K562 (cell line): ENCODE measurements around the gene DNAI7. TPM values are rescaled to one million over a fixed set of nuclear protein-coding genes. Genes with fewer than 3 reads are reported as not detected.

Experiments
- ATAC-seq: fragments of 200-7000 bp; cut with Tn5 transposase; 3 replicates; pipeline ENCODE4 v1.9.1; 2020; ENCODE audit warnings: moderate library complexity
- BruUV-seq: library from RNA; stranded (reverse); fragments of 400-500 nt; replicated peaks from 2 replicates; lab custom pipeline; 2021; lab: Mats Ljungman, UMichigan
- CTCF ChIA-PET: fragments of 300-600 bp; formaldehyde crosslinking; extraction: SDS; loops from one replicate; lab custom pipeline; 2021; ENCODE audit warnings: low intra/inter-chr PET ratio; lab: Yijun Ruan, JAX
- POLR2A ChIA-PET: fragments of 300-600, 350-650 bp; sonication (Branson Sonifier 250); formaldehyde crosslinking; extraction: SDS; loops from one replicate; lab custom pipeline; 2021; ENCODE audit warnings: antibody characterized with exemption, inconsistent platforms; lab: Yijun Ruan, JAX
- DNase-seq, 4 experiments: peaks; one replicate each; pipeline versions ENCODE4 v3.0.0 to v3.0.0-alpha.2; 2011 to 2018; ENCODE audit warnings: low spot score in 3 of 4, mixed read lengths in 3 of 4; ENCODE audit errors: extremely low read depth in 1 of 4
- FAIRE-seq: peaks from 2 replicates; lab custom pipeline; 2011; peaks lifted over from hg19 to GRCh38; lab: Jason Lieb, UNC
- H2AFZ ChIP-seq: 2 replicates; pipeline ENCODE4 v1.6.0; 2011; ENCODE audit warnings: low read depth, low read length, control low read depth, inconsistent platforms
- H3K27ac ChIP-seq: fragments of 200-600 bp; 3 replicates; pipeline ENCODE4 v1.8.0; 2011; ENCODE audit warnings: low read depth, mild to moderate bottlenecking, control low read depth, inconsistent platforms, low read length, moderate library complexity, mixed read lengths; ENCODE audit errors: extremely low read depth
- H3K27me3 ChIP-seq, 2 experiments: fragments of 300-600 bp in 1 of 2; 2 replicates in 1 of 2; 3 replicates in 1 of 2; pipeline versions ENCODE4 v1.6.0 to v1.8.0; 2011; ENCODE audit warnings: inconsistent platforms in 2 of 2, low read length in 2 of 2, mild to moderate bottlenecking in 1 of 2, mixed read lengths in 1 of 2, moderate library complexity in 1 of 2; ENCODE audit not compliant: control insufficient read depth in 2 of 2, insufficient read depth in 2 of 2
- H3K36me3 ChIP-seq: fragments of 300-600 bp; 3 replicates; pipeline ENCODE4 v1.8.0; 2011; ENCODE audit warnings: mild to moderate bottlenecking, low read length, inconsistent platforms; ENCODE audit not compliant: control insufficient read depth, insufficient read depth
- H3K4me1 ChIP-seq, 2 experiments: fragments of 200-600 bp in 1 of 2; replicated peaks in 1 of 2; 2 replicates in 1 of 2; 3 replicates in 1 of 2; pipeline versions ENCODE4 v1.5.1 to v1.8.0; 2011; ENCODE audit warnings: inconsistent platforms in 2 of 2, low read length in 2 of 2, mild to moderate bottlenecking in 1 of 2, mixed read lengths in 1 of 2, moderate library complexity in 1 of 2; ENCODE audit not compliant: control insufficient read depth in 2 of 2, insufficient read depth in 2 of 2
- H3K4me2 ChIP-seq: 2 replicates; pipeline ENCODE4 v1.6.1; 2011; ENCODE audit warnings: low read length, control low read depth, inconsistent platforms, mixed read lengths; ENCODE audit not compliant: insufficient read depth
- H3K4me3 ChIP-seq: fragments of 200-600 bp; sonication (generic), shearing (Covaris generic); 2 replicates; pipeline ENCODE4 v1.5.1; 2016; ENCODE audit warnings: control low read depth, inconsistent platforms
- H3K79me2 ChIP-seq: fragments of 200-600 bp; 3 replicates; pipeline ENCODE4 v1.8.0; 2011; ENCODE audit warnings: low read length, inconsistent platforms; ENCODE audit not compliant: control insufficient read depth, insufficient read depth
- H3K9ac ChIP-seq, 2 experiments: 2 replicates each; pipeline versions ENCODE4 v1.6.0 to v1.6.1; 2011; ENCODE audit warnings: low read depth in 2 of 2, low read length in 2 of 2, control low read depth in 1 of 2, inconsistent platforms in 1 of 2, mild to moderate bottlenecking in 1 of 2, mixed read lengths in 1 of 2; ENCODE audit not compliant: insufficient read depth in 1 of 2
- H3K9me1 ChIP-seq: one replicate; pipeline ENCODE4 v1.6.0; 2011; ENCODE audit warnings: inconsistent platforms, mild to moderate bottlenecking, low read length, moderate library complexity; ENCODE audit not compliant: control insufficient read depth, insufficient read depth
- H3K9me3 ChIP-seq: replicated peaks from 2 replicates; pipeline ENCODE4 v1.5.1; 2011; ENCODE audit warnings: low read depth, low read length, inconsistent platforms; ENCODE audit not compliant: control insufficient read depth, insufficient read depth
- H4K20me1 ChIP-seq: replicated peaks from 2 replicates; pipeline ENCODE4 v1.6.1; 2011; ENCODE audit warnings: low read length, inconsistent platforms, mixed read lengths; ENCODE audit not compliant: control insufficient read depth, insufficient read depth
- CTCFL ChIP-seq: IDR thresholded peaks from 2 replicates; pipeline ENCODE4 v1.6.1; 2011; ENCODE audit warnings: borderline replicate concordance, low read depth, mild to moderate bottlenecking, moderate library complexity, low read length; ENCODE audit not compliant: insufficient read depth, poor library complexity, severe bottlenecking
- ESRRA ChIP-seq: fragments of 450-650 bp; IDR thresholded peaks from 2 replicates; pipeline ENCODE4 v1.6.1; 2014; ENCODE audit warnings: low read depth, mild to moderate bottlenecking, moderate library complexity, borderline replicate concordance
- MAFF ChIP-seq: IDR thresholded peaks from 2 replicates; pipeline ENCODE4 v1.6.1; 2012; ENCODE audit warnings: low read length, improper control_type of control experiment
- NFE2 ChIP-seq: IDR thresholded peaks from 2 replicates; pipeline ENCODE4 v1.6.1; 2014; ENCODE audit warnings: antibody characterized with exemption, low read depth
- OTX1 ChIP-seq: fragments of 450-650 bp; formaldehyde crosslinking; IDR thresholded peaks from 2 replicates; pipeline ENCODE4 v1.4.0; 2022; ENCODE audit warnings: mild to moderate bottlenecking
- POU5F1 ChIP-seq: fragments of 150-350 bp; IDR thresholded peaks from 2 replicates; pipeline ENCODE4 v1.6.1; 2014; ENCODE audit warnings: borderline replicate concordance, low read length, low read depth, mild to moderate bottlenecking; ENCODE audit not compliant: partially characterized antibody
- PPARD ChIP-seq: fragments of 250-450 bp; sonication (Bioruptor Pico); IDR thresholded peaks from 2 replicates; pipeline ENCODE4 v1.8.0; 2022; ENCODE audit warnings: inconsistent platforms, mild to moderate bottlenecking, moderate library complexity
- RHOXF2B ChIP-seq: fragments of 250-450 bp; sonication (Bioruptor Pico); conservative IDR thresholded peaks from 2 replicates; pipeline ENCODE4 v1.5.1; 2021
- TOE1 ChIP-seq, 2 experiments: fragments of 450-650 bp in 1 of 2; sonication (generic) in 1 of 2; formaldehyde crosslinking in 1 of 2; IDR thresholded peaks; 2 replicates each; pipeline versions ENCODE4 v1.7.1 to v1.8.0; 2016 to 2022; ENCODE audit warnings: borderline replicate concordance in 2 of 2, mild to moderate bottlenecking in 2 of 2, antibody characterized with exemption in 1 of 2, inconsistent platforms in 1 of 2, low read depth in 1 of 2, missing genetic modification reagents in 1 of 2, moderate library complexity in 1 of 2
- TSHZ1 ChIP-seq: fragments of 250-450 bp; sonication (Bioruptor Pico); IDR thresholded peaks from 2 replicates; pipeline ENCODE4 v1.4.0; 2020; ENCODE audit warnings: mild to moderate bottlenecking, moderate library complexity
- ZC3H11A ChIP-seq: IDR thresholded peaks from 2 replicates; pipeline ENCODE4 v1.6.1; 2012; ENCODE audit warnings: low read depth, low read length, improper control_type of control experiment
- ZNF644 ChIP-seq: fragments of 200-800 bp; sonication (Bioruptor generic); IDR thresholded peaks from 2 replicates; pipeline ENCODE4 v1.6.1; 2016; ENCODE audit warnings: low read depth, missing genetic modification characterization, missing compliant biosample characterization
- ZSCAN32 ChIP-seq: fragments of 450-650 bp; formaldehyde crosslinking; IDR thresholded peaks from 2 replicates; pipeline ENCODE4 v1.4.0; 2020; ENCODE audit warnings: mild to moderate bottlenecking, moderate library complexity
- WGBS: fragments of 100-300 bp; shearing (Covaris generic); methylation state at CpG from one replicate; pipeline ENCODE4 v1.1.6; 2016; ENCODE audit warnings: low coverage, mixed read lengths; ENCODE audit not compliant: insufficient coverage; ENCODE audit errors: missing lambda C conversion rate; 5-methylcytosine and 5-hydroxymethylcytosine counted together
- in situ Hi-C: fragments of 300-500 bp; cut with MboI; formaldehyde crosslinking; loops from 4 replicates; pipeline ENCODE4 v1.15.0; 2018; ENCODE audit warnings: inconsistent platforms, mixed read lengths
- intact Hi-C: fragments of 100-400 bp; cut with micrococcal nuclease; formaldehyde crosslinking; loops from 2 replicates; pipeline ENCODE4 v1.14.2; 2022
- polyA plus RNA-seq, 8 experiments: library from polyadenylated mRNA; depleted of rRNA in 4 of 8; stranded (reverse) in 5 of 8; unstranded in 3 of 8; fragments of >200 nt; fragmentation: Nextera tagmentation in 2 of 8; fragmentation: Illumina TruSeq in 1 of 8; extraction: Ambion mirVana in 2 of 8; extraction: Trizol in 1 of 8; gene quantifications; 2 replicates each; pipeline versions ENCODE4 v1.2.1 to v1.2.3, GENCODE V29; 2011 to 2014; ENCODE audit warnings: inconsistent platforms in 1 of 8, missing spikeins in 1 of 8
- total RNA-seq, 7 experiments: library from RNA; depleted of rRNA in 6 of 7; stranded (reverse); fragments of >200 nt in 6 of 7; fragmentation: Illumina TruSeq in 2 of 7; extraction: Trizol in 2 of 7; gene quantifications; 2 replicates each; pipeline versions ENCODE4 v1.2.1 to v1.2.3, GENCODE V29; 2011 to 2021; ENCODE audit warnings: low replicate concordance in 1 of 7
- TF ChIP-seq, protein P1 (sequence below): fragments of 450-650 bp; IDR thresholded peaks from 2 replicates; pipeline ENCODE4 v1.6.1; 2016; ENCODE audit warnings: low read depth, mild to moderate bottlenecking, moderate library complexity

Gene DNAI7
- total and polyA plus RNA-seq, 9 of the 15 experiments (the other 6 are each of a cell fraction or from before 2014, with no cell fraction given): 0.06 to 0.76 (median 0.17) TPM; not detected in 1

- Histone ChIP-seq H3K4me2 (no peak overlapping the region), H3K9ac (no peak overlapping the region), H2AFZ (no peak overlapping the region), H3K79me2 (no peaks in the 10 kb centered on the region)
- FAIRE-seq: no peak
- TF ChIP-seq, protein P1, sequence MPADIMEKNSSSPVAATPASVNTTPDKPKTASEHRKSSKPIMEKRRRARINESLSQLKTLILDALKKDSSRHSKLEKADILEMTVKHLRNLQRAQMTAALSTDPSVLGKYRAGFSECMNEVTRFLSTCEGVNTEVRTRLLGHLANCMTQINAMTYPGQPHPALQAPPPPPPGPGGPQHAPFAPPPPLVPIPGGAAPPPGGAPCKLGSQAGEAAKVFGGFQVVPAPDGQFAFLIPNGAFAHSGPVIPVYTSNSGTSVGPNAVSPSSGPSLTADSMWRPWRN: no peak
- TF ChIP-seq TOE1 (IDR thresholded peaks at IDR 0.05; ENCODE audit: borderline replicate concordance) (no peak), TOE1 (CRISPR knock-in tag; IDR thresholded peaks at IDR 0.05; ENCODE audit: borderline replicate concordance, low read depth) (no peak), ZC3H11A (no peak), ZNF644 (no peak), PPARD (CRISPR knock-in tag) (no peak), POU5F1 (no peak), MAFF (no peak), CTCFL (no peak), RHOXF2B (CRISPR knock-in tag) (no peak), TSHZ1 (no peak), ZSCAN32 (CRISPR knock-in tag) (no peak), NFE2 (no peak), OTX1 (CRISPR knock-in tag) (no peak), ESRRA (no peak)
- TF ChIP-seq, all 486 proteins: peak for 0
- in situ Hi-C loops: no loop called here
- H3K36me3 ChIP-seq: no peaks in the 10 kb centered on the region
- intact Hi-C loops: no loop called here
- DNase-seq (no peak), ATAC-seq (no peak)
- no peaks in the 10 kb centered on the region for H3K9me1 ChIP-seq
- no peak overlapping the region for H3K27ac ChIP-seq
- no TSS peak for BruUV-seq
- H3K27me3 ChIP-seq: no peaks in the 10 kb centered on the region
- POLR2A ChIA-PET: interaction anchor here (0.8 kb wide), 1 partner anchor 15 kb away, joined by 3 read pairs; no protein-coding TSS in a partner anchor
- WGBS: 4% methylated on average over 5 of the region's 5 CpGs
- CTCF ChIA-PET: no interaction called here
- H3K4me1 ChIP-seq: no peaks in the 10 kb centered on the region
- no peak overlapping the region for H3K4me3 ChIP-seq
- H3K9me3 ChIP-seq: no peaks in the 10 kb centered on the region
- no peaks in the 10 kb centered on the region for H4K20me1 ChIP-seq
Measured at GRCh38 chr12:25152055-25152454, 42.9 kb downstream of the DNAI7 start.
